Stimulated activated CD4-positive, alpha-beta T cell treated with anti-CD3 and anti-CD28 coated beads, Interleukin-12 subunit alpha, Interleukin-12 subunit beta, amount 100 ng/mL, for 48 hours (primary cell): ENCODE data around the gene DLG5.

Experiments
- DNase-seq, 3 donors: peaks; one replicate each; pipeline ENCODE4 v3.0.0-alpha.2; 2020; ENCODE audit warnings: low read depth in 2 of 3, low spot score in 1 of 3

DLG5 gene

DNA sequence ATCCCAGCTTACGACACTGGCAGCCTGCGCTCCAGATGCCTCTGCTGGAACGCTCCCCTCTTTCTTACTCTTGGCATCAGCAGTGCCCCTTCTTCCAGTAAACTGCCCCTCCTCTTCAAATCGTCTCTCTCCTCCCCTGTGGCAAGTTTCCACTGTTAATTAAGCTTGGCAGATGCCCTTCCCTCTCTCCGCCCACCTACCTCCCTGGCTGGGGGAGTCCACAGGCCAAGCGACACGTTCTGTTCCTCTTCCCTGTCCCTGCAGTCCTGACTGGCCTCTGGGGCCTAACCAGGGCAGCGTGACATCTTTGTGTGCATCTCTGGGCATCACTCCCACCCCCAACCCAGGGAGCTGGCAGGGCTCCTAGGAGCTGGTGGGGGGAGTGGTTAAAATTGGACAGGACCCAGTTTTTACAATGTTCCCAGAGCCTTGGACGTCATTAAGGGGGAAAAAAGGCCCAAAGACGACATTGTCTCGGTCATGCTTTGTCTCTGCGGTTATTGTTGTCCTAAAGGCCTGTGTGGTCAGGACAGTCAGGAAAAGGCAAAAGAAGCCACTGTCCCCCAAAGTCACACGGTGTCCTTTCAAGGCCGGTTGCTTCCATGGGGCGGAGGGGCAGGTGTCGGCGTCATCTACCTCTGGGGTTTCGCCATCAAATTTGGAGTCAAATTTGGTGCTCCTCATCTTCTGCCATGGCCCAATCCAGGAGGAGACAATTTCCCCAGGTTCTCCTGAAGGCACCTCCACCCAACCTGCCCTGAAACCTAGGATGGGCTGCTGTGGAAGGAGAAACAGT is 54.2 kb downstream of the DLG5 start:
- no peak for DNase-seq

- no peak for DNase-seq
These were observed 56.7 kb downstream of the DLG5 start for GRCh38 chr10:77869626-77870420.

DNA sequence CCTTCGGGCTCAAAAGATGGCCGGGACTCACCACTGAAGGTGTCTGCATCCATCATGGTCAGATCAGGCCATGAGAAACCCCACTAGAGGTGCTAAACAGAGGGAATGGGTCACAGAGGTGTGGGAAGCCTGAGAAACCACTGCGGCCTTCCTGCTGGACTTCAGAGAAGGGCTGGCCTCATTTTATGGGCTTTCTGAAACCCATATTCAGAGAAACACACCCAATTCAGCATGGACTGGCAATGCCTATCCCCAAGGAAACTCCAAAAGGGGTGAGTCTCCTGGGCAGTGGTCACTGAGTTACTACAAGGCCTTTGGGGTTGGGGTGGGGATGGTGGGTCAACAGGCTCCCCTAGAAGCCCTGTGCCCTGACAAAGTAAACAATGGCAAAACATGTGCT is 58.0 kb downstream of the DLG5 start:
- no peak for DNase-seq

DNA sequence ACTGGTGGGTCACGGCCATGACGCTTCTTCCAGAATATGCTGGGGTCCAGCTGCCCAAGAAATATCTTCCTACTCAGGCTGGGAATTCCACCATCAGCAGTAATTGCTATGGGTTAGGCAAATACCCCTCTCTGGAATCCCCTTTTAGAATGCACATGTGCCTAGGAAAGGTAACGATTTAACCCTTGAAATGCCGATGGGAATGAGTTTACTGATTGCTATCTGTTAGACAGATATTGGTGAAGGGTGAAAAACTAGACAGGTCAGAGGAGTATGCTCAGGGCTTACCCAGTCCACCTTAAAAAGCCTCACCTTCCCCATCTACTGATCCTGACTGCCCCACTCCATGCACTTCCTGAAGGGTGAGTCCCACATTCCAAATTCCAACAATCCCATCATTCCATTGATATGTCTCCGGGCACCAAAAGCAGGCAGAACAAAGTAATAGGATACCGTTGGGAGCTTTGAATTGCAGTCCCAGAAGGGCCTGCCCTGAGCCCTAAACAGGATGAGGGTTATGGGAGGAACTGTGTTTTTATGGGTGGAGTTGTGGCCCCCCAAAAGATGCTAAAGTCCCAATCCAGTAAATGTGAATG is 59.3 kb downstream of the DLG5 start:
- no peak for DNase-seq

GRCh38 chr10:77866598-77866997 is 60.0 kb downstream of the DLG5 start:
- DNase-seq = no peak

GRCh38 chr10:77865580-77866324 is 60.8 kb downstream of the DLG5 start:
- DNase-seq = no peak

GRCh38 chr10:77864151-77864851 is 62.3 kb downstream of the DLG5 start:
- no peak for DNase-seq

GRCh38 chr10:77863446-77863845 is 63.1 kb downstream of the DLG5 start:
- DNase-seq = no peak

DNA sequence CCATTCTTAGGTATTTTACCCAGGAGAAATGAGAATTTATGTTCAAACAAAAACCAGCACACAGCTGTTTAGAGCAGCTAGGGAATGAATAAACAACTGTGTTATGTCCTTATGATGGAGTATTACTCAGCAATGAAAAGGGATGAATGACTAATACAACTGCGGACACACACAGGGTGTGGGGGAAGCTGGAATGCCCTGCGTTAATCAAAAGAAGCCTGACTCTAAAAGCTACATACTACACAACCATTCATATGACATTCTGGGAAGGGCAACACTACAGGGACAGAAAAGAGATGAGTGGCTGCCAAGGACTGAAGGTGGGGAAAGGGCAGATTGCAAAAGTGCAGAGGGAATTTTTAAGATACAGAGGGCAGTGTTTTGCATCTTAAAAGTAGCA is 64.0 kb downstream of the DLG5 start:
- no peak for DNase-seq

- DNase-seq = no peak
These were observed 65.2 kb downstream of the DLG5 start for GRCh38 chr10:77861366-77861765.

DNA sequence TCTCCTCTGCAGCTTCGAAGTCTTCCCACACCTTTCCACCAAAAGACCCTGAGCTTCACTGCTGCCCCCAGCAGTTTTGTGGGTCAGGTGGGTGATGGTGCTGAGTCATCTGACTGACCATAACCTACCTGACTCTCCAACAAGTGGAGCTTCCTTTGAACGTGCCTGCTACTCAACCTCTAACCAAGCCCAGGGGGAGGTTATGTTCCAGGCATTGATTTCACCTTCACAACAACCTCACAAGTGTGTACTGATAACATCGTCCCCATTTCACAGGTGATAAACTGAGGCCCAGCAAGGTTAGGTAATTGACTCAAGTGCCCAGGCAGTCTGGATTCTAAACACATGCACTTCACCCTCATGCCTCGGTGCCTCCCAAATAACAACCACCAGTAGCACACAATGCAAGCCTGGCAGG is 66.7 kb downstream of the DLG5 start:
- DNase-seq = no peak

- DNase-seq = no peak
These were observed 67.2 kb downstream of the DLG5 start for GRCh38 chr10:77859200-77859864.

DNA sequence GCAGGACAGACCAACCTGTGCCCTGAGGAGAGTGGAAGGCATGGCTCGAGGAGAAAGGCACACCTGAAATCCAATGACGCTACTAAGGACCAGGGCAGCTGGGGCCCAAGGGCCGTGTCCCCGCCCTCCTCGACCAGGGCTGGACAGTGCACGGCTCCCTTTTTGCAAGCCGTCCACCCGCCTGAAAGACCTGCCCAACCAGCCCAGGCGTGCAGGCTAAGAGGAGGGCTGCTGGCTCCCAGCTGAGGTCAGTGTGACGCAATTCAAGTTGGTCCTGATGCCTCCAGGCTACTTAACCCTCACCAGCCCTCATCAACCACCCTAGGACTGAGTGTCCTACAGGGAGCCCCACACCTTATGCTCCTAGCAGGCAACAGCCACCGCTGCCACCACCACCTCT is 69.3 kb downstream of the DLG5 start:
- DNase-seq = no peak

GRCh38 chr10:77856566-77856965 is 70.0 kb downstream of the DLG5 start:
- DNase-seq = no peak

GRCh38 chr10:77855404-77856155 is 71.0 kb downstream of the DLG5 start:
- DNase-seq = no peak

DNA sequence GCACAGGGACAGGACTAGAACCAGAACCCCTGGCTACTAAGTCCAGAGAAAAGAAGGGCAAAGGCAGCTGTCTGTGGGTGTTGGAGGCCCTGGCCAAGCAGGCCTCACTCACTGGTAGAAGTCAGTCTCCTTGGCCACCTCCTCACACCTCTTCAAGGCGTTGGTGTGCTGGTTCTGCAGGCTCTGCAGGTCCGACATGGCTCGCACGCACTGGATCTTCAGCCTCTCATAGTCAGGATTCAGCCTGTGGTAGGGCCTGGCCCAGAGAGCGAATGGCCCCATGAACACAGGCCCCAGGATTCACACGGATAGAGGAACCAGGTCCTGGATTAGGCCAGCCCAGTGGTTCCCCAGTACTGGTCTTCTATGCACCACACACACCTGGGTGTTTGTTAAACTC is 72.4 kb downstream of the DLG5 start:
- no peak for DNase-seq

GRCh38 chr10:77853256-77853655 is 73.3 kb downstream of the DLG5 start:
- DNase-seq = no peak

GRCh38 chr10:77850620-77851231 is 75.8 kb downstream of the DLG5 start:
- no peak for DNase-seq

DNA sequence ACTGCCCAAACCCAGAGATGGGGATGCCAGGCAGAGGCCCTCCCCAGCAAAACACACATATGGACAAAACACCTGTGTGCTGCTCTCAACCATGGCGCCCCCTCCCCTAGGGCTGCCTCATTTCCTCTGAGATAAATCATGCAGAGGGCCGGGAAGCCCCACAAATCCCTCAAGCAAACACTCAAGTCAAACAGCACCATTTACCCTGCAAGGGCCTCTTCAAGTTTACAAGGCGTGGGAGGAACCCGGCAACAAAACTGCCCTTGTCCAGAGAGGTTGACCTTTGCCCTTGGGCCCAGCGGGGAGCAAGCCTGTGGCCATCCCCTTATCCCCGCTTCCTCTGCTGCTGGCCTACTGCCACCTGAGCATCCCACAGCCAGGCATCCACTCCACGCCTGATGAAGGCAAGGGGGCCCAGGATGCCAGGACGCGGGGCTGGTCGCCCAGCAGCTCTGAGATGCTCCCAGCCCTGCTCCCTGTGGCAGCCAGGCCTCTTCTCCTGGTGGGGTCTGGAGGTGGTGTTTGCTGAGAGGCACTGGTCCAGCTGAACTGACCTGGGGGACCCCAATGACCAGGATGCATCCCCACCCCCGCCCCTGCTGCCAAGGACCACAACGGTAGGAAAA is 77.4 kb downstream of the DLG5 start:
- DNase-seq = no peak
